ENCODE measurements around the gene GABRG3.

DNA sequence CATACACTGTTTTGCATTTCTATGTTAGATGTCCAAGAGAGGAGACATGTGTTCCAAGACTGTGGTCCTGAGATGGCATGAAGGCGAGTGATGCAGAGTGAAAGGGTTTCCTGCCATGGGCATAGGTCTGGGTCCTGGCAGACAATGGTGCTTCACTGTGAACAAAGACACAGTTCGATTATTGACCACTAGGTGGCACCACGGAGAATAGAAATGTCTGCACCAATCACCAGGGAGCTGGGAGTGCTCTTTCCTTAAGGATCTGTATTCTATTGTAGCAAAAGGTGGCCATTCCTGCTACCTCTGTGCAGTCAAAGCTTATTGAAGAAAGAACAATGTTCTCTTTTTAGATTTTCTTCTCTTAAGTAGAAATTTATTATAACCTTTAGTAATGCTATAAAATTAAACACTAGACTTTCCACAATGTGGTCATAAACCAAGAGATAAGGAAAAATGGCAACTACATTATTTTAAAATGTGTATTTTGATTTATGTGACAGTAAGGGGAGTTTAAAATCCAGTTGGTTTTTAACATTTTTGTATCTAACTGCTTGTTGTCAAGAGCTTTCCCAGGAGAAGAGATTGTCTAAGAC is 88.7 kb downstream of the GABRG3 start:
- TF ChIP-seq, protein P1, sequence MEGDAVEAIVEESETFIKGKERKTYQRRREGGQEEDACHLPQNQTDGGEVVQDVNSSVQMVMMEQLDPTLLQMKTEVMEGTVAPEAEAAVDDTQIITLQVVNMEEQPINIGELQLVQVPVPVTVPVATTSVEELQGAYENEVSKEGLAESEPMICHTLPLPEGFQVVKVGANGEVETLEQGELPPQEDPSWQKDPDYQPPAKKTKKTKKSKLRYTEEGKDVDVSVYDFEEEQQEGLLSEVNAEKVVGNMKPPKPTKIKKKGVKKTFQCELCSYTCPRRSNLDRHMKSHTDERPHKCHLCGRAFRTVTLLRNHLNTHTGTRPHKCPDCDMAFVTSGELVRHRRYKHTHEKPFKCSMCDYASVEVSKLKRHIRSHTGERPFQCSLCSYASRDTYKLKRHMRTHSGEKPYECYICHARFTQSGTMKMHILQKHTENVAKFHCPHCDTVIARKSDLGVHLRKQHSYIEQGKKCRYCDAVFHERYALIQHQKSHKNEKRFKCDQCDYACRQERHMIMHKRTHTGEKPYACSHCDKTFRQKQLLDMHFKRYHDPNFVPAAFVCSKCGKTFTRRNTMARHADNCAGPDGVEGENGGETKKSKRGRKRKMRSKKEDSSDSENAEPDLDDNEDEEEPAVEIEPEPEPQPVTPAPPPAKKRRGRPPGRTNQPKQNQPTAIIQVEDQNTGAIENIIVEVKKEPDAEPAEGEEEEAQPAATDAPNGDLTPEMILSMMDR (conservative IDR thresholded peaks at IDR 0.05; ENCODE audit: low read depth in 2 of 2) = peak; percentile 79 to 80
- TF ChIP-seq POLR2AphosphoS5 (IDR thresholded peaks at IDR 0.05; ENCODE audit: low read depth) (no peak), EZH2 (IDR thresholded peaks at IDR 0.05; ENCODE audit: low read depth, unreplicated experiment) (no peak), EZH2phosphoT487 (IDR thresholded peaks at IDR 0.05; ENCODE audit: unreplicated experiment) (no peak), NANOG (IDR thresholded peaks at IDR 0.05; ENCODE audit: borderline replicate concordance) (no peak), CREB1 (CRISPR knock-in tag; IDR thresholded peaks at IDR 0.05; ENCODE audit: low read depth) (no peak)
- TF ChIP-seq, protein P2, sequence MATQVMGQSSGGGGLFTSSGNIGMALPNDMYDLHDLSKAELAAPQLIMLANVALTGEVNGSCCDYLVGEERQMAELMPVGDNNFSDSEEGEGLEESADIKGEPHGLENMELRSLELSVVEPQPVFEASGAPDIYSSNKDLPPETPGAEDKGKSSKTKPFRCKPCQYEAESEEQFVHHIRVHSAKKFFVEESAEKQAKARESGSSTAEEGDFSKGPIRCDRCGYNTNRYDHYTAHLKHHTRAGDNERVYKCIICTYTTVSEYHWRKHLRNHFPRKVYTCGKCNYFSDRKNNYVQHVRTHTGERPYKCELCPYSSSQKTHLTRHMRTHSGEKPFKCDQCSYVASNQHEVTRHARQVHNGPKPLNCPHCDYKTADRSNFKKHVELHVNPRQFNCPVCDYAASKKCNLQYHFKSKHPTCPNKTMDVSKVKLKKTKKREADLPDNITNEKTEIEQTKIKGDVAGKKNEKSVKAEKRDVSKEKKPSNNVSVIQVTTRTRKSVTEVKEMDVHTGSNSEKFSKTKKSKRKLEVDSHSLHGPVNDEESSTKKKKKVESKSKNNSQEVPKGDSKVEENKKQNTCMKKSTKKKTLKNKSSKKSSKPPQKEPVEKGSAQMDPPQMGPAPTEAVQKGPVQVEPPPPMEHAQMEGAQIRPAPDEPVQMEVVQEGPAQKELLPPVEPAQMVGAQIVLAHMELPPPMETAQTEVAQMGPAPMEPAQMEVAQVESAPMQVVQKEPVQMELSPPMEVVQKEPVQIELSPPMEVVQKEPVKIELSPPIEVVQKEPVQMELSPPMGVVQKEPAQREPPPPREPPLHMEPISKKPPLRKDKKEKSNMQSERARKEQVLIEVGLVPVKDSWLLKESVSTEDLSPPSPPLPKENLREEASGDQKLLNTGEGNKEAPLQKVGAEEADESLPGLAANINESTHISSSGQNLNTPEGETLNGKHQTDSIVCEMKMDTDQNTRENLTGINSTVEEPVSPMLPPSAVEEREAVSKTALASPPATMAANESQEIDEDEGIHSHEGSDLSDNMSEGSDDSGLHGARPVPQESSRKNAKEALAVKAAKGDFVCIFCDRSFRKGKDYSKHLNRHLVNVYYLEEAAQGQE (IDR thresholded peaks at IDR 0.05; ENCODE audit: unreplicated experiment) = no peak

Measured in GM23338 (cell line).